ENCODE results near the gene KNL1.

Gene KNL1, protein sequence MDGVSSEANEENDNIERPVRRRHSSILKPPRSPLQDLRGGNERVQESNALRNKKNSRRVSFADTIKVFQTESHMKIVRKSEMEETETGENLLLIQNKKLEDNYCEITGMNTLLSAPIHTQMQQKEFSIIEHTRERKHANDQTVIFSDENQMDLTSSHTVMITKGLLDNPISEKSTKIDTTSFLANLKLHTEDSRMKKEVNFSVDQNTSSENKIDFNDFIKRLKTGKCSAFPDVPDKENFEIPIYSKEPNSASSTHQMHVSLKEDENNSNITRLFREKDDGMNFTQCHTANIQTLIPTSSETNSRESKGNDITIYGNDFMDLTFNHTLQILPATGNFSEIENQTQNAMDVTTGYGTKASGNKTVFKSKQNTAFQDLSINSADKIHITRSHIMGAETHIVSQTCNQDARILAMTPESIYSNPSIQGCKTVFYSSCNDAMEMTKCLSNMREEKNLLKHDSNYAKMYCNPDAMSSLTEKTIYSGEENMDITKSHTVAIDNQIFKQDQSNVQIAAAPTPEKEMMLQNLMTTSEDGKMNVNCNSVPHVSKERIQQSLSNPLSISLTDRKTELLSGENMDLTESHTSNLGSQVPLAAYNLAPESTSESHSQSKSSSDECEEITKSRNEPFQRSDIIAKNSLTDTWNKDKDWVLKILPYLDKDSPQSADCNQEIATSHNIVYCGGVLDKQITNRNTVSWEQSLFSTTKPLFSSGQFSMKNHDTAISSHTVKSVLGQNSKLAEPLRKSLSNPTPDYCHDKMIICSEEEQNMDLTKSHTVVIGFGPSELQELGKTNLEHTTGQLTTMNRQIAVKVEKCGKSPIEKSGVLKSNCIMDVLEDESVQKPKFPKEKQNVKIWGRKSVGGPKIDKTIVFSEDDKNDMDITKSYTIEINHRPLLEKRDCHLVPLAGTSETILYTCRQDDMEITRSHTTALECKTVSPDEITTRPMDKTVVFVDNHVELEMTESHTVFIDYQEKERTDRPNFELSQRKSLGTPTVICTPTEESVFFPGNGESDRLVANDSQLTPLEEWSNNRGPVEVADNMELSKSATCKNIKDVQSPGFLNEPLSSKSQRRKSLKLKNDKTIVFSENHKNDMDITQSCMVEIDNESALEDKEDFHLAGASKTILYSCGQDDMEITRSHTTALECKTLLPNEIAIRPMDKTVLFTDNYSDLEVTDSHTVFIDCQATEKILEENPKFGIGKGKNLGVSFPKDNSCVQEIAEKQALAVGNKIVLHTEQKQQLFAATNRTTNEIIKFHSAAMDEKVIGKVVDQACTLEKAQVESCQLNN (N-terminal part only)

DNA sequence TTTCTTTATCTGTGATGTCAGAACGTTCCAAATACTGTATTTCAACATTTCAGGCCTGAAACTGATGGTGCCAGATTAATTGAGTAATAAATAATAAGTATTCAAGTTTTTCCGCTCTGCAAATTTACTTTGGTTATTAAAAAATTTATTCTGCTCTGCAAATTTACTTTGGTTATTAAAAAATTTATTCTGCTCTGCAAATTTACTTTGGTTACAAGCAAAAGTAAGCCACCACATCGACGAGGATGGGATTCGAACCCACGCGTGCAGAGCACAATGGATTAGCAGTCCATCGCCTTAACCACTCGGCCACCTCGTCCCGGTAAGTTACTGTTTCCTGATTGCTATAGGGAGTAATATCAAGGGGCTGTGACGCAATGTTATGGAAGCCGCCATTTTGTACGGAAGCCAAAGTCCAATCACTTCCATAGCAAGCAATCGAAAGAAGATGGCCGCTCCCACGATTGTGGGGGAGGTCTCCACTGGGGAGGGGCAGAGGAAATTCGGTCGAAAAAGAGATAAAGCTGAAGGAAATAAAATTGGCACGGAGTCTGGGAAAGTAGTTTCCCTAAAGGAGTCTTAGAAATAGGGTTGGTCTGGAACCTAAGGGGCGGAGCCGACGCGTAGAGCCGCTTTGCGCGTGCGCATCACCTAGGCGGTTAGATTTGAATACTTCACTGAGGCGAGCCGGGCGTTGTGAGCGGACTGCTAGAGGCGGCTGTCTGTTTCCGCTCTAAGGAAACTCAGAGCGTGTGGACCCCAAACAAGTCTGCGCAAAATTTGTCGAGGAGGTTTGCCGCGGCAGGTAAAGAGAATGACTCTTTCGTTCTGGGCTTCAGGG is at the start of gene KNL1:
TSS of gene KNL1 (plus strand) at position 662 of the 841 bp plus-strand sequence. CDS start 8,683 bp downstream, outside the sequence.
- H3K4me3 ChIP-seq (ENCODE audit: low read depth, low read length), result peak within 1 kb of the TSS; percentile 97
- TF ChIP-seq, protein P1, sequence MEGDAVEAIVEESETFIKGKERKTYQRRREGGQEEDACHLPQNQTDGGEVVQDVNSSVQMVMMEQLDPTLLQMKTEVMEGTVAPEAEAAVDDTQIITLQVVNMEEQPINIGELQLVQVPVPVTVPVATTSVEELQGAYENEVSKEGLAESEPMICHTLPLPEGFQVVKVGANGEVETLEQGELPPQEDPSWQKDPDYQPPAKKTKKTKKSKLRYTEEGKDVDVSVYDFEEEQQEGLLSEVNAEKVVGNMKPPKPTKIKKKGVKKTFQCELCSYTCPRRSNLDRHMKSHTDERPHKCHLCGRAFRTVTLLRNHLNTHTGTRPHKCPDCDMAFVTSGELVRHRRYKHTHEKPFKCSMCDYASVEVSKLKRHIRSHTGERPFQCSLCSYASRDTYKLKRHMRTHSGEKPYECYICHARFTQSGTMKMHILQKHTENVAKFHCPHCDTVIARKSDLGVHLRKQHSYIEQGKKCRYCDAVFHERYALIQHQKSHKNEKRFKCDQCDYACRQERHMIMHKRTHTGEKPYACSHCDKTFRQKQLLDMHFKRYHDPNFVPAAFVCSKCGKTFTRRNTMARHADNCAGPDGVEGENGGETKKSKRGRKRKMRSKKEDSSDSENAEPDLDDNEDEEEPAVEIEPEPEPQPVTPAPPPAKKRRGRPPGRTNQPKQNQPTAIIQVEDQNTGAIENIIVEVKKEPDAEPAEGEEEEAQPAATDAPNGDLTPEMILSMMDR (IDR thresholded peaks at IDR 0.05; ENCODE audit: borderline replicate concordance, insufficient read depth, low read depth, low read length), result no peak

DNA sequence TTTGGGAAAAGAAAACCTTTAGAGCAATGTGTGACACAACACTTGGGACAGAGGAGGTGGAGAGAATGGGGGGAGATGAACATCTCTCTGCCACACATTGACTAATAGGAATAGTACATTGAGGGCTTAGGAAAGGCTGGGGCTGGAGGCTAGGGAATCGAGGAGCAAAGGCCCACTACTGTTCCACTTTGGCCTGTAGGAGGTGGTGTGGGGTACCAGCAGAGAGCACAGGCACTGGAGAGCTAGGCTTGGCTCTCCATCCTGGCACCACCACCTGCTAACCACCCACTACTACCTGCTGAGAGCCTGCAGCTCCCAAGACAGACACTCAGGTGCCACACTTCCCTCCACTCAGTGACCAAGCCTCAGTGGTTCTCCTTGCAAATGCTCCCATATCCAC is 48.6 kb upstream of the KNL1 start:
- TF ChIP-seq, protein P1 (IDR thresholded peaks at IDR 0.05; ENCODE audit: borderline replicate concordance, insufficient read depth, low read depth, low read length), result peak; percentile 40
- H3K4me3 ChIP-seq (ENCODE audit: low read depth, low read length), result no peak overlapping the region

DNA sequence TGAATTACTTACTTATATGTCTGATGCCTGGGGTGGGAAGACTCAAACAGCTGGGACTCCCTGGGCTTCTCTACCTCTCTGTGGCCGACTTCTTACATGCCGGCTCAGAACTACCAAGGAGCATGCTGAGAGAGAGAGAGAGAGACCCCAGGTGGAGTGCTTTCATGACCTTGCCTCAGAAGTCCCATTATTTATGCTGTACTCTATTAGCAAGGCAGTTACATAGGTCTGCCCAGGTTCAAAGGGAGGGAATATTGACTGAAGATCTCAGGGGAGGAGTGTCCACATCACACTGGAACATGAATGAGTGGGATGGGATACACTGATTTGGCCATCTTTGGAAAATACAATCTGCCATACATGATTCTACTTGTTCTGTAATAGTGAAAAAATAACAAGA is 45.4 kb upstream of the KNL1 start:
- no peak overlapping the region for H3K4me3 ChIP-seq (ENCODE audit: low read depth, low read length)
- TF ChIP-seq, protein P1 (IDR thresholded peaks at IDR 0.05; ENCODE audit: borderline replicate concordance, insufficient read depth, low read depth, low read length), result no peak

DNA sequence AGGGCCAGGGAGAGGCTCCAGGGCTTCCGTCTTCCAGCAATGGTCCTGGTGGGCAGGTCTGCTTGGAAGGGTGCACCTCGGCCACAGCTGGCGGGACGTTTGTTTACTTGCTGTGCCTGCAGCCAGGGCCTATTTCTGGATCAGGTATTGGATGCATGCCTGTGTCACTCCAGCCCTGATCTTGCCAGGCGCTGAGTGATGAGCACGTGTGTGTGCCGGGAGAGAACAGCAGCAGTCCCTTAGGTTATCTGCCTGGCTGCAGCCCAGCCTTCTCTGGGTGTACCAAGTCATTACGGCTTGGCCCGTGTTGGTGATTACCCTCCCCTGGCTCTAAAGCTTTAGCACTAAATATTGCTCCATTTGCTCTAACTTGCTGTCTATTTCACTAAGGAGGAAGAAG is 44.2 kb upstream of the KNL1 start:
- no peak overlapping the region for H3K4me3 ChIP-seq (ENCODE audit: low read depth, low read length)
- TF ChIP-seq, protein P1 (IDR thresholded peaks at IDR 0.05; ENCODE audit: borderline replicate concordance, insufficient read depth, low read depth, low read length), result no peak

DNA sequence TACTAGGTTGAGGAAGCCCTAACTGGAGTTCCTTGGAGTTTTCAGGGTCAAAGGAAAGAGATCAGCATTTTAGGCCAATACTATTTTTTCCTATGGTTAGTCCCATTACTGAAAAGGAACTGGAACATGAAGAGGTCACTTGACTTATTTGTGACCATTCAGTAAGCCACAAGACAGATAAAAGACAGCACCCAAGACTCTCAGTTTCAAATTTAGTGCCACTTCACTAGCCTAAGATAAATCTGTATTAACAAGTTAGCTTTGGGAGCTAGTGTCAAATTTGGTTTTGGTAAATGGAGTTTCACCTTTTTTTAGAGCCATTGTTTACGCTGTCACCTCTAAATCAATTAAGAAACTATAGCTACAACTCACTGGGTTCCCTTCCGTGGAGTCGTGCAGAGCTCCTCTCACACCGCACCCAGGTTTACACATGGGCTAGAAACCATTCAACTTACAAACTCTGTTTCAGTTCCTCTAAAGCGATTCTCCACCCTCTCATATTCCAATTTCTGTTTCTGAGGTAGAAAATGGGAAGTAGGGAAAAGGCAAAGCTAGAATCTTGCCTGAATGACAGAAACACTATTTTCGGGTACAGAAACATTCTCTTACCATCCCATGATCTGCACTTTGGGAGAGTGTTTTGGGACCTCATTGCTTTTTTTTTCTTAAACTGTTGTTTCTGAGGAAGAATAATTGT is 43.6 kb upstream of the KNL1 start:
- H3K4me3 ChIP-seq (ENCODE audit: low read depth, low read length), result no peak overlapping the region

More for the DNA sequence above, 43.6 kb upstream of the KNL1 start:
- TF ChIP-seq, protein P1 (IDR thresholded peaks at IDR 0.05; ENCODE audit: borderline replicate concordance, insufficient read depth, low read depth, low read length), result no peak

All from GM12875 (cell line).